Muscle layer of colon (tissue), 2 donors: ENCODE results near the gene DTX1.

Source experiments
- H3K27ac ChIP-seq: one replicate; pipeline ENCODE4 v1.7.0; 2013; ENCODE audit warnings: low read depth, mild to moderate bottlenecking, low read length, moderate library complexity
- H3K27me3 ChIP-seq, 2 donors: one replicate each; pipeline ENCODE4 v1.7.0; 2013; ENCODE audit warnings: low read length in 2 of 2, mild to moderate bottlenecking in 2 of 2; ENCODE audit not compliant: insufficient read depth in 2 of 2, control insufficient read depth in 1 of 2
- H3K36me3 ChIP-seq: one replicate; pipeline ENCODE4 v1.7.0; 2013; ENCODE audit warnings: mild to moderate bottlenecking, low read length; ENCODE audit not compliant: insufficient read depth
- H3K4me1 ChIP-seq: one replicate; pipeline ENCODE4 v1.7.0; 2013; ENCODE audit warnings: mild to moderate bottlenecking, low read length; ENCODE audit not compliant: insufficient read depth
- H3K4me3 ChIP-seq, 2 donors: one replicate each; pipeline ENCODE4 v1.7.0; 2013; ENCODE audit warnings: low read length in 2 of 2, low read depth in 1 of 2, mild to moderate bottlenecking in 1 of 2, moderate library complexity in 1 of 2
- H3K9ac ChIP-seq: one replicate; pipeline ENCODE4 v1.7.0; 2013; ENCODE audit warnings: low read length
- H3K9me3 ChIP-seq: one replicate; pipeline ENCODE4 v1.7.0; 2013; ENCODE audit warnings: mild to moderate bottlenecking, low read length
- donor health status: abdominal sarcoma.
- donor health status: Adenocarcinoma of cecum.

The DTX1 gene

DNA sequence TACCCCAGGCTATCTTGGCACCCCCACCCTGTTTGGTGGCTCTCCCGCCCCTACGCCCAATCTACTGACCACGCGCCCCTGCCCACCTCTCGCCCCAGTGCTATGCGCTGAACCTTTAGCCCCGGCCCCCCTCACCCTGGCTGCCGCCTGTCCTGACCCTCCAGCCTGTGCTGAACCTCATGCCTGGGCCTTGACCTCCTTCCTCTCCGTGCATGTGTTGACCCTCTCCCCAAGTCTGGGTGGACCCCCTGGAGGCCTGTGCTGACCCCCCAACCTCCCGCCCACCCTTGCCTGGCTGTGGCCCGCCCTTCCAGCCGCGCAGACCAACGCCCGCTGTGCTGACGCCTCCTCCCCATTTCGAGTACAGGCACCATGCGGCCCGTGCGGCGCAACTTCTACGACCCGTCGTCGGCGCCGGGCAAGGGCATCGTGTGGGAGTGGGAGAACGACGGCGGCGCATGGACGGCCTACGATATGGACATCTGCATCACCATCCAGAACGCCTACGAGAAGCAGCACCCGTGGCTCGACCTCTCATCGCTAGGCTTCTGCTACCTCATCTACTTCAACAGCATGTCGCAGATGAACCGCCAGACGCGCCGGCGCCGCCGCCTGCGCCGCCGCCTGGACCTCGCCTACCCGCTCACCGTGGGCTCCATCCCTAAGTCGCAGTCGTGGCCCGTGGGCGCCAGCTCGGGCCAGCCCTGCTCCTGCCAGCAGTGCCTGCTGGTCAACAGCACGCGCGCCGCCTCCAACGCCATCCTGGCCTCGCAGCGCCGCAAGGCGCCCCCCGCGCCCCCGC is 20.7 kb downstream of the DTX1 start:
- H3K9ac ChIP-seq: no peak overlapping the region
- H3K36me3 ChIP-seq: no peaks in the 10 kb centered on the region
- H3K27ac ChIP-seq: no peak overlapping the region
- peaks cover 6 to 17% of the 10 kb centered on the region in 2 donors for H3K27me3 ChIP-seq
- no peaks in the 10 kb centered on the region for H3K4me1 ChIP-seq
- H3K9me3 ChIP-seq: no peaks in the 10 kb centered on the region
- H3K4me3 ChIP-seq: no peak overlapping the region

DNA sequence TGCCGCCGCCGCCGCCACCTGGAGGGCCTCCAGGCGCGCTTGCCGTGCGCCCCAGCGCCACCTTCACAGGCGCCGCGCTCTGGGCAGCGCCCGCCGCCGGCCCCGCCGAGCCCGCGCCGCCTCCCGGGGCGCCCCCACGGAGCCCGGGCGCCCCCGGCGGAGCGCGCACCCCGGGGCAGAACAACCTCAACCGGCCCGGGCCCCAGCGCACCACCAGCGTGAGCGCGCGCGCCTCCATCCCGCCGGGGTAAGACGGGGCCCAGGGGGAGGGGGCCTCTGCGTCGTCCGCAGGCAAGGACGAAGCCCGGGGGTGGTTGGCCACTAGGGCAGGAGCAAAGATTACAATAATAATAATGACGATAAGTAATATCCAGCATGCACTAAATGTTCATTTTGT is 21.3 kb downstream of the DTX1 start:
- H3K9me3 ChIP-seq: no peaks in the 10 kb centered on the region
- H3K27ac ChIP-seq: no peak overlapping the region
- peaks cover 6 to 17% of the 10 kb centered on the region in 2 donors for H3K27me3 ChIP-seq
- no peak overlapping the region for H3K9ac ChIP-seq
- no peaks in the 10 kb centered on the region for H3K36me3 ChIP-seq
- no peaks in the 10 kb centered on the region for H3K4me1 ChIP-seq
- no peak overlapping the region for H3K4me3 ChIP-seq

DNA sequence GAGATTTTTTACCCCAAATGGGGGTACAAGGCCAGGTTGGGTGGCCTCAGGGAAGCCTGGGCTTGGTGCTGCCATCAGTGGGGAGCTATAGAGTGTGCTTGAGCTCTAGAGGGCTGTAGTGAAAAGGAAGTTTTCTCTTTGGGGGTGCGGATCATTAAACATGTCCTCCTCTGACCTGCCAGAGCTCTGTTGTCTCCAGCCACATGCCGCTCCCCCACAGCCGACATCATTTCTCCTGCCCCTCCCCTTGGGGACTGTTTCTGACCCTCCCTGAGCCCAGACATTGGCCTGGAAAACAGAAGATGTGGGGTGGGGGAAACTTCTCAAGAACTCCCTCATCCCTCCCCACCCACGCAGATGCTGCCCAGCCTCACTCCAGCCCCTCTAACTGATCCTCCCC is 25.3 kb downstream of the DTX1 start:
- Histone ChIP-seq H3K27ac (no peak overlapping the region), H3K4me1 (no peaks in the 10 kb centered on the region), H3K4me3 (no peak overlapping the region), H3K9me3 (no peaks in the 10 kb centered on the region), H3K36me3 (no peaks in the 10 kb centered on the region), H3K27me3 (peaks cover 6 to 28% of the 10 kb centered on the region in 2 donors), H3K9ac (no peak overlapping the region)

DNA sequence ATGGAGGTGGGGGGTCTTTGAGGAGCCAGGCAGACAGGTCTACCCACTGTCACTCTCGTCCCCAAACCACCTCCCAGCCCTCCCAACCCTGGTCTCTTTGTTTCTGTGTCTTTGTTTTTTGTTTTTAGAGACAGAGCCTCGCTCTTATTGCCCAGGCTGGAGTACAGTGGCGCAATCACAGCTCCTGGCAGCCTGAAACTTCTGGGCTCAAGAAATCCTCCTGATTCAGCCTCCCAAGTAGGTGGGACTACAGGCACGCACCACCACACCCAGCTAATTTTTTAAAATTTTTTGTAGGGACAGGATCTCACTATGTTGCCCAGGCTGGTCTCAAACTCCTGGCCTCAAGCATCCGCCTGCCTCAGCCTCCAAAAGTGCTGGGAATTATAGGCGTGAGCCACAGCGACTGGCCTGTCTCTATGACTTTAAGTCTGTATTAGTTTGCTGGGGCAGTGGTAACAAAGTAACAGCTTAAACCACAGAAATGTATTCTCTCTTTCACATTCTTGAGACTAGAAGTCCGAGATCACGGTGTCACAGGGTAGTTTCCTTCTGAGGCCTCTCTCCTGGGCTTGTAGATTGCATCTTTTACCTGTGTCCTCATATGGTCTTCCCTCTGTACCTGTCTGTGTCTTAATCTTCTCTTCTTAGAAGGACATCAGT is 26.1 kb downstream of the DTX1 start:
- Histone ChIP-seq H3K9me3 (no peaks in the 10 kb centered on the region), H3K4me1 (no peaks in the 10 kb centered on the region), H3K36me3 (no peaks in the 10 kb centered on the region), H3K27me3 (peaks cover 6 to 36% of the 10 kb centered on the region in 2 donors), H3K27ac (no peak overlapping the region), H3K4me3 (no peak overlapping the region), H3K9ac (no peak overlapping the region)

DNA sequence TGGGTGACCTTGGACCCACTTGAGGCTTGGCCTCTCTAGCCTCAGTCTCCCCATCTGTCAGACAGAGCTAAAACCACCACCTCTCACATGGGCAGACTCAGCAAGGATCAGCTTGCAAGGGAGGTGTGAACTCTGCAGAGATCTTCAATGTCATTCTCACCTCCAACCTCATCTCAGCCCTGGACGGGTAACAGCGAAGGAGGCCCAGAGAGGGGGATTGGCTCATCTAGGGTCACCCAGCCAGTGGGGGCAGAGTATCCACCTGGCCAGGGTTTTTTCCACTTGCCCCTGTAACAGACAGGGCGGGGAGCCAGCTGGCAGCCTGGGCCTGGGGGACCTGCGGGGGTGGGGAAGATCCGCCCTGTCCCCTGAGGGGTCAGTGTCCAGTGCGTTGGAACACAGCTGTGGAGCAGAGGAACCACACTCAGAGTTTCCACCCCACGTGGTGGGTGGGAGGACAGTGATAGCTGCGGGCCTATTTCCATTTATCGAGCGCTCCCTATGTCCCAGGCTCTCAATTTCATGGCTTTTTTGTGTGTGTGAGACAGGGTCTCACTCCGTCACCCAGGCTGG is 27.4 kb downstream of the DTX1 start:
- Histone ChIP-seq H3K27ac (no peak overlapping the region), H3K27me3 (peaks cover 0 to 35% of the 10 kb centered on the region in 2 donors), H3K4me1 (no peaks in the 10 kb centered on the region)

DNA sequence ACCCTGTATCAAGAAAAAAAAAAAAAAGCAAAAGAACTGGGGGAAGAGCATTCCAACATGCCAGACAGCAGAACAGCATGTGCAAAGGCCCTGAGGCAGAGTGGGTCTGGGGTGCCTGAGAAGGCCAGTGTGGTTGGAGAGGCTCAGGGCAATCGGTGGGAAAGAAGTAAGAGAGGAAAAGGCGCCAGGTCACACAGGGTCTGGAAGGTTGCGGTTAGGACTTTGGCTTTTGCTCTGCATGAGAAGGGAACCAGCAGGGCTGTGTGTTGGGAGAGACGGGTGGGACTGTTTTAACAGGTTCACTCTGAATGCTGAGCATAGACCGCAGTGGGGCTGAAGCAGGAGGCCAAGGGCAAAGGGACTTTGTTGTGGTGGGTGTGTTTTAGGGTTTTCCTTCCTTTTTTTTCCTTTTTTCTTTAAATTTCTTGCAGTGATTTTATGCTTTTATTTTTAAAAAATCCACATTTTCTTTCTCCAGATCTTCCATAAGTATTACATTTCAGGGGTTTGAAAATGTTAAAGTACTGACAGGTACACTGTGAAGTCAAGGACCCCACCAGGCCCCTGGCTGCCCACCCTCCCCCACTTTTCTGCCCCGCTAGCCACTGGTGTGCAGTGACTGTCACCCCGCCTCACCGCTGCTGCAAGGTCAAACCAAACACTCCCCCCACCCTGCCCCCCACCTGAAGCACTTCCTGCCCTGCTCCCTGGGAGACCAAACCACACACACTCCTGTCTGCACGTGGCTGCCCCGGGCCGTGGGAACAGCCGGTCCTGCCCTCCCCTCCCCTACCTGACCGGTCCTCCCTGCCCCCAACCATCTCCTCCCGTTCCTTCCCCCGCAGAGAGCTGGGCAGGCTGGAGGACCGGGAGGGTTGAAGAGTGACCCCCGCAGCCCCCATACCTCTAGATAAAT is 30.0 kb downstream of the DTX1 start:
- Histone ChIP-seq H3K9me3 (no peaks in the 10 kb centered on the region), H3K27ac (no peak overlapping the region), H3K9ac (no peak overlapping the region), H3K27me3 (peaks cover 5 to 43% of the 10 kb centered on the region in 2 donors), H3K4me3 (no peak overlapping the region), H3K4me1 (no peaks in the 10 kb centered on the region), H3K36me3 (no peaks in the 10 kb centered on the region)

More for the DNA sequence above, 27.4 kb downstream of the DTX1 start:
- no peak overlapping the region for H3K4me3 ChIP-seq
- H3K9me3 ChIP-seq: no peaks in the 10 kb centered on the region
- H3K9ac ChIP-seq: no peak overlapping the region
- H3K36me3 ChIP-seq: no peaks in the 10 kb centered on the region

DNA sequence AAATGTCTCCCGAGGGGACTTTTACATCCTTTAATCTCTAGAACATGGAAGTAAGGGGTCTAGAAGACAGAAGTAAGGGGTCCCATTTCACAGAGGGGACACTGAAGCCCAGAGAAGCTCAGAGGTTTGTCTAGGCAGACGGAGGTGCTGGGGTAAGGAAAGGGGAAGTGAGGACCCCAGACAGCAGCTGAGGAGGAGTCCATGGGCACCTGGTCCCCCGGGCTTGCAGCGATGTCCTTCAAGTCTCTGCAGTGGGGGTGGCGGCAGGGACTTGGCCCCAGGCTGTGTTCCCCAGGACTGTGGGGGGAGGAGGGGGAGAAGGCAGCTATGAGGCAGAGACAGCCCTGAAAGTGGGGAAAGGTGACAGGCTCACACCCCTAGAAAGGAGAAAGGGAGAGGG is 30.7 kb downstream of the DTX1 start:
- H3K27ac ChIP-seq: no peak overlapping the region
- H3K27me3 ChIP-seq: peaks cover 9 to 36% of the 10 kb centered on the region in 2 donors
- H3K36me3 ChIP-seq: no peaks in the 10 kb centered on the region
- no peak overlapping the region for H3K4me3 ChIP-seq
- H3K9ac ChIP-seq: no peak overlapping the region
- no peaks in the 10 kb centered on the region for H3K9me3 ChIP-seq
- H3K4me1 ChIP-seq: no peaks in the 10 kb centered on the region

DNA sequence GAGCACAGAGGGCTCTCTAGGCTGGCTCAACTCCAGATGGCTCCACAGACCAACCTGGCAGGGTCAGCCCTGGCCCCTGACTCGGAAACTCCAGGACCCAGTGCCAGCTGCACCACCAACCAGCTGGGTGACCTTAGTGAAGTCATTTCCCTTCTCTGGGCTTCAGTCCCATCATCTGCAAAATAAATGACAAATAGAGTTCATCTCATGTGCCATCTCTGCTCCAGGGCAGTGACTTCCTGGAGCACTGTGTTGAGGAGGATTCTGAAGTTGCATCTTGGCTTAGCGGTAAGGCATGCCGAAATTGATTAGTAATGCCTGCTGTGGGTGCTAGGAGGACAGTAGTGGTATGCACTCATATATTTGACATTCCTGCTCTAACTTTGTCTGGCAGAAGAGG is 31.5 kb downstream of the DTX1 start:
- Histone ChIP-seq H3K9me3 (no peaks in the 10 kb centered on the region), H3K27ac (no peak overlapping the region), H3K4me3 (no peak overlapping the region), H3K27me3 (peaks cover 9 to 39% of the 10 kb centered on the region in 2 donors), H3K36me3 (no peaks in the 10 kb centered on the region), H3K4me1 (no peaks in the 10 kb centered on the region), H3K9ac (no peak overlapping the region)

DNA sequence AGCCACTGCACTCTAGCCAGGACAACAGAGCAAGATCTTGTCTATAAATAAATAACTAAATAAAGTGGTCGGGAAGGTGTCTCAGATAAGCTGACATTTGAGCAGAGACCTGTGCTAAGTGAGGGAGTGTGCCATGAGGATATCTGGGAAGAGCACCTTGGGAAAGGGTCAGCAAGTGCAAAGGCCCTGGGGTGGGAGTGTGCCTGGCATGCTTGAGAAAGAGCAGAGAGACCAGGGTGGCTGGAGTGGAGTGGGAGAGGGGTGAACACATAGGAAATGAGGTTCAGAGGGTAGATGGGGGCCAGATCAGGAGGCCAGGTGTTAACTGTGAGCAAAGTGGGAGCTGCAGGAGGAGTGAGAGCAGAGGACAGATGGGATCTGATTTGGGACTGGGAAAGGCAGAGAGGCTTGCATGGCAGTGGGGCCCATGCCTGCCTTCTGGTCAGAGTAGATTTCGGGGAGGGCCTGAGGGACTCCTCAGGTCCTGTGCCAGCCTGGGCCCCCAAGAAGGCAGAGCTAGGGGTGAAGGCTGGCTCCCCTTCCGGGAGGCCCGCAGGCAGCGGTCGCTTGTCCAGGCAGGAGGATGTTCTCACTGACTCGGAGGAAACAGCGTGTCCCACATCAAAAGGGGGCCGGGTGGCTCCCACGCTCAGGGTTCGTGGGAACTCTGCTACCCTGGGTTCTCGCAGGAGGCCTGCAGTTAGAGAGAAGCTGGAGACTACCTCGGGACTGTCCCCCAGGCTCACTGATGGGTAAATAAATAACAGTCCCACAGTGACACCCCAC is 32.6 kb downstream of the DTX1 start:
- peaks cover 9 to 44% of the 10 kb centered on the region in 2 donors for H3K27me3 ChIP-seq
- H3K4me1 ChIP-seq: no peaks in the 10 kb centered on the region
- no peak overlapping the region for H3K9ac ChIP-seq
- H3K4me3 ChIP-seq: no peak overlapping the region
- no peaks in the 10 kb centered on the region for H3K9me3 ChIP-seq
- no peak overlapping the region for H3K27ac ChIP-seq
- no peaks in the 10 kb centered on the region for H3K36me3 ChIP-seq

DNA sequence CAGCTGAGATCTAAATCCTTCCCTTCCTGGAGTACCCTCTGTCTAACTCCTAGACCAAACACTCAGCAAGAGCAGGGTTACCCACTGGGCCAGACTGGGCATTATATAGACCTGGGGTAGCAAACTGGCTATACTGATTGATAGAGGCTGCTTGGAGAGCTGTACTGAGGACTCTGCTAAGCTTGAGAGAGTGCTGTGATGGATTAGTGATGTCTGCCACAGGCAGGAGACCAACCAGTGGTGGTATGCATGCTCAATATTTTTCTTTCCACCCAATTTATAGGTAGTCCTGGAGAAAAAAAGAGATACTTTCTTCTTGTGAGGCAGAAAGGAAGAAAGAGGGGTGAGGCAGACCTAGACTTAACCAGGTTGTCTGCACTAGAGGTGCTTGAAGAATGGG is 33.3 kb downstream of the DTX1 start:
- Histone ChIP-seq H3K4me1 (no peaks in the 10 kb centered on the region), H3K9ac (no peak overlapping the region), H3K27me3 (peaks cover 9 to 44% of the 10 kb centered on the region in 2 donors), H3K27ac (no peak overlapping the region), H3K36me3 (no peaks in the 10 kb centered on the region), H3K9me3 (no peaks in the 10 kb centered on the region), H3K4me3 (no peak overlapping the region)
